ENCODE results near the gene SPATA6L.

The SPATA6L gene, protein sequence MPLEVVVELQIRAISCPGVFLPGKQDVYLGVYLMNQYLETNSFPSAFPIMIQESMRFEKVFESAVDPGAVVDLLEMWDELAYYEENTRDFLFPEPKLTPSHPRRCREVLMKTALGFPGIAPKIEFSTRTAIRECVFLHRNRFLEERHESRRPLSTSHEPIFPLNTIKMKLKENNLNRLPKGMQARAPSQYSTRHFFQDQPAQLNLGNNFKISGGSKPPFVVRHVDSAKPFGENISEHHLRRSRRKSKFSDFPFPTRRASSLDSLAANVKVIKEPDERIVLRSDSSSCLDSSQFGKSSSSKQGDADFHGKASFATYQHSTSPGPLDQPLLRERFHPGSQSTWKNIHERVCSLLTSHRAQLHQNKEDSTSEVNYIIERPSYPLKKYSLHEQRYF

DNA sequence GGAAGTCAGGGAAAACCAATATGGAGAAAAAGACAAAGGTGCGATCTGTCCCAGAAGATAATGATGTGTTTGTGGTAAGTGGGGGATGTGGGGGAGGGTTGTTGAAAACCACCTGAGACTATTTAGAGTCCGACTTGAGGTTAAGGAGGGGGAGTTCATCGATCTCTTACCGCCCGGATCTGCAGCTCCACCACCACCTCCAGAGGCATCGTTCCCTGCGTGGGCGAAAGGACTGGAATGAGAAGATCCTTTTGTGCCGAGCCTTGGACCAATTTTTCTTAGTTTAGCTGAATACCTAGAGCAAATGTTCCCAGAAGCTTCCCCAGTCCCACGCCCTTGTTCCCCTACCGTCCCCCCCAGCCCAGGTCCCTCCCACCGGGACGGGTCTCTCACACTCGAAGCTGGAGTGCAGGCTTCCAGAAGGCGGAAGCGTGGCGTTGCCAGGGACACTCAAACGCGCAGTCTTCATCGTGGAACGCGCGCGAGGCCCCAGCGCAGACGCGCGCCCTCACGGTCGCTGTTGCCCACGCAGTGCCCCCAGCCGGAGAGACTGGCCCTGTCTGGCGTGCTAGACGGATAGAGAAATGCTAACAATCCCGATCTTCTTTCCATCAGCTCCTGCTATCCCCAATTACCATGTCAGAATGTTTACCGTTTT, at the start of gene SPATA6L:
TSS of gene SPATA6L (minus strand) at position 439 of the 658 bp plus-strand sequence. CDS start at position 209, 230 bp downstream.
- DNase-seq, result no peak

DNA sequence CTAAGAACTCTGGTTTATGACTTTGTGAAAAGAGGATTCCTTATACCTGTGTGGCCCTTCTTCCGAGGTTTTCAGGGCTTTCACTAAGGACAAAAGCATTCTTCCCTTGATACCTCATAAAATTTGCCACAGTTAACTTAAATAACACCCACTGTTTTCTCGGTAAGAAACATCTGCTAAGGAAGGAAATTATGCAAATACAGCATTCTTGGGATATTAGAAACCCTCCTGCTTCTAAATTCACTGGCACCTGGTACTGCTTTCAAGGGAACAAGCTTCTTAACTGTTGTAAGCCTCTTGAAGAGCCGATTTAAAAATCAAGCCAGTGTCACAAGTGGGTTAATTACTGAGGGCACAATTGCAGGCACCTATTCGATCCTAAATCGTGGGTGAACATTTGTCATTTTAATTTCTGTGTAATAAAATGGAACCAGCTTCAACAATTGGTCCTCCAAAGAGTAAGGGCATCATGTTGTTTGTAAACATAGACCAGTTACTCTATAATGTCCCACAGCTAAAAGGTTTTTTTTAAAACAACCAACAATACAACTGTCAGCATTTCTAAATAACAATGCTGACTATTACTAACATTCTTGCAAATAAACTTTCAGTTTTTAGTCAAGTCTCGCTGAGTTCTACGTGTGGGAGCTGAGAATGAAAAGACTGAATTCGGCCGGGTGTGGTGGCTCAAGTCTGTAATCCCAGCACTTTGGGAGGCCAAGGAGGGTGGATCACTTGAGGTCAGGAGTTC, 48.2 kb upstream of the SPATA6L start:
- DNase-seq, result no peak

DNA sequence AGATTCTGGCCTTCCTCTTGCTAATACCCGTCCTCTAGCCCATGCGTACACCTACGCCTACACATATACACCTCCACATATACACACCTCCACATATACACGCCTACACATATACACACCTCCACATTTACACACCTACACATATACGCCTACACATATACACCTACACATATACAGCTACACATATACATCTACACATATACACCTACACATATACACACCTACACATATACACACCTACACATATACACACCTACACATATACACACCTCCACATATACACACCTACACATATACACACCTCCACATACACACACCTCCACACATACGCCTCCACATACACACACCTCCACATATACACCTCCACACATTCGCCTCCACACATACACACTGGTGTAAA, 47.6 kb upstream of the SPATA6L start:
- DNase-seq, result no peak

DNA sequence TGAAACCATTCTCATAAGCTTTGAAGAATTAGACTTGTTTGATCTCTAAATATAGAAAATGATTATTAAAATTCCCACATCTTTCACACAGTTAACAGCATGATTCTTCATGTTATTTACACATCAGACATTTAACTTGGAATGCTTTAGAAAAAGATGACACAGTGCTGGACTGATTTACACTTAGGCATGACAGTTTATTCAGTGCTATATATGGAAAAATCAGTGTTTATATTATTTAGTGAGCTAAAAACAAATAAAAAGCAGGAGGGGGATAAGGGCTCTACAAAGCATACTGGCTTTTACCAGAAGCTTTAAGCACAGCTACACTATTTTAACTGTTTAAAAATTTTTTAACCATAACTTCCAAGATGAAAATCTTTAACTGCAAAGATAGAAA, 43.1 kb upstream of the SPATA6L start:
- DNase-seq, result no peak

DNA sequence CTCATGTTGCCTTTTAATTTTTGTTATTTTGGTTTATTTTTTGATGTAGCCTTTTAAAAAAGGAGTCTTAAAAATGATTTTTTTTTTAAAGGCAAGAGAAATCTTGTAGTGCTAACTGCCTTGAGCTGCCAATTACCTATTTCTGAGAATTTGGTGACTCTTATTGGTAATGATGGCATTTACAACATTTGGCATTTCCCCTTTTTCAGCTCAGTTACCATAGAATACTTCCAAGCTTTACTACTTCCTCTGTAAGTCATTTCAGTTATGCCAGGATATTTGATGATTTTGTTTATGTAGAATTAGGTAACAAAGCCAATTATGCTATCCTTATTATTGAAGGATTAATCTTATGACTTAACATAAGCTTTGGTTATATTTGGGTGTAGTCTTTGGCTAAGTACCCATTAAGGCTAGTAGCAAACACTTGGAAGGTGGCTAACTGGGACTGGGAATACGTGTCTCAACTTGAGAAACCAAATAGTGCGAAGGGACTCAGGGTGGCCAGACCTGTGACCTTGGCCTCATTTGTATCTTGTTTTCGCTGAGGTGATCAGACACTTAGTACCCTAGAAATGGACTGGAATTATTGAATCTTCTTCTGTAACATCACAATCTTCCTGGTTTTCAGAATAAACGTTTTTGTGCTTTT, 40.8 kb upstream of the SPATA6L start:
- no peak for DNase-seq

DNA sequence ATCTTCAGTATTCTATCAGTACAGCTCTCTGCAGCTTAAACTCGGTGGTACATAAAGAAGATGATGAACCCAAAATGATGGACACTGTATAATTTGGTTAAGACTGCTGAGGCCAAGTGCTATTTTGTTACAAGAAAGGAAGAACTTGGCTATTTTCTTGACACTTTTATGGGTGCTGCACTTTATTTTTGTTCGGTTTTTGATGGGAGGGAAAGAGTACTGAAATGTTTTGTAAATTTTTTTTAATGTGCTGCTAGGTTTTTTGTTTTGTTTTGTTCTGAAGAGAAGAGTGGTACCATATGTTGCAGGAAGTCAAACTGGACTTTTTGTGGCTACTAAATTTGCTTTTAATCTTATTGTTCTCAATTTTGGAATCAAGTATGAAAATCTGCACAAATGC, 39.7 kb upstream of the SPATA6L start:
- DNase-seq, result no peak

DNA sequence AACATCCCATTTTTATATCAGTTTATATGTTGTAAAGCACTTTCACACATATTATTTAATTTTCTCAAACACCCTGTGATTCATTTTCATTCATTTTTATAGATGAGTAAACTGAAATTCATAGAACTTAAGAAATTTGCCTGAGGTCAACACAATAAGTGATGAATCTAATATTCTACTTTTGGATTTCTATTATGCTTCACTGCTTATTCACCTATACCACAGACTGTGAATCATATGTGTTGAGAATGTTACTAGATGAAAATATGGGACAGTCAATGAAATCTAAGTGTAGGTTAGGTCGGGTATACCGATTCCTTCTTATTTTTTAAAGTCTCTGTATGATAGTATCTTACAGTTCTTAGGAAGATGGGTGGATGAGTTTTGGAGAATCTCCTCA, 37.8 kb upstream of the SPATA6L start:
- no peak for DNase-seq

DNA sequence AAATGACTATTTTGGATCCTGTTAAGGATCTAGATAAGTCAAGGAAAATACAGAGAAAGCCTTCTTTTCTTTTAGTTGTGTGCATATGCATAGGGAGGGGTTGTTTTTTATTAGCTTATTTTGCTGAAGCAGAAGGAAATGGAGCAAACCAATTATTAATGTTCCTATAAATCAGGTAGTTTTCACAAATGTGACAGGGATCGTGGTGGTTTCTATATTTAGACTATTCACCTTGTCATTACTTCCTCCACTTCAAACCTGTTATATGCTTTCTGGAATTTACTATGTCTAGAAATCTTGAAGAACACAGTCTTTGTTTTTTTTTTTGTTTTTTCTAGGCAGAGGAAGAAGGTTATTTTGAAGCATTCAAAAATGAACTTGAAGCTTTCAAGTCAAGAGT, 35.2 kb upstream of the SPATA6L start:
- DNase-seq, result no peak

DNA sequence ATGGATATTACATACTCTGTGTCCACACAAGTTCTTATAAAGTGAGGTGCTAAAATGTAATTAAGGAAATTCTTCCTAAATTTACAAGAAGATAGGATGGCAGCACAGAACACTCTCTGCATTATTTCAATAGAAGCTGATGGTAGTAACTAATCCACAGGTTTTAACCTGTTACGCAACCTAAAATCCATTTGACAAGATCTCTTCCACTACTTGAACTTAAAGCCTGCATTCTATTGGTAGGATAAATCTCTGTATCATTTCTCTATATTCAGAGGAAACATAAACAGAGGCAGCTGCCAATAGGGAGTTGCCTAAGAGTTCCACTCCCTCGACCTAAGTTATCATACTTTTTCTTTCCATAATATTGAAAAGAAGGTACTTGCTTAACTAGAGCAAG, 34.7 kb upstream of the SPATA6L start:
- no peak for DNase-seq

DNA sequence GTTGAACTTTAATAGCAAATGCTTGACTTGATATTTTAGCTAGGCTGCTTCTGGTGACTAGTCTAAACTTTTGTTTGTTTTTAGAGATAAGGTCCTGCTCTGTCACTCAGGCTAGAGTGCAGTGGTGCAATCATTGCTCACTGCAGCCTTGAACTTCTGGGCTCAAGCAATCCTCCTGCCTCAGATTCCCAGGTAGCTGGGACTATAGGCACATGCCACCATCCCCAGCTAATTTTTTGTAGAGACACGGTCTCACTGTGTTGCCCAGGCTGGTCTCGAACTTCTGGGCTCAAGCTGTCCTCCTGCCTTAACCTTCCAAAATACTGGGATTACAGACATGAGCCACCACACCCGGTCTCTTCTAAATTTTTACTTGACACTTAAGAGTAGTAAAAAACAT, 33.8 kb upstream of the SPATA6L start:
- DNase-seq, result no peak

DNA sequence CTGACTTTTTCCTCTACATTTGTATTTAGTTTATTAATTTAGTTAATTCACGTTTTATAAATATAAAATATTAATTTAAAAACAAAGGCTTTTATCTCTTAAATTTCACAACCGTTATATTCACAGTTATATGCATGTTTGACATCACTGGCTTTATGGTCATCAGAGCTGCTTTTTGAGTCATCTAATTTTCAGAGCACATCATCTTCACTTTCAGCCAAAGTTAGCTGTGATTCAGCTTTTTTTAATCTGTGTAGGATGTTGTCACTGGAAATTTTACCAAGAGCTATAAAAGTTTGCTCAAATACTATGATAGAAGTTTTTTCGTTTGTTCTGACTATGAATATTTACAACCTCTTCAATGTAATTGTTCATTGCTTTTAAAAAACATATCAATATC, 25.5 kb upstream of the SPATA6L start:
- DNase-seq, result no peak

DNA sequence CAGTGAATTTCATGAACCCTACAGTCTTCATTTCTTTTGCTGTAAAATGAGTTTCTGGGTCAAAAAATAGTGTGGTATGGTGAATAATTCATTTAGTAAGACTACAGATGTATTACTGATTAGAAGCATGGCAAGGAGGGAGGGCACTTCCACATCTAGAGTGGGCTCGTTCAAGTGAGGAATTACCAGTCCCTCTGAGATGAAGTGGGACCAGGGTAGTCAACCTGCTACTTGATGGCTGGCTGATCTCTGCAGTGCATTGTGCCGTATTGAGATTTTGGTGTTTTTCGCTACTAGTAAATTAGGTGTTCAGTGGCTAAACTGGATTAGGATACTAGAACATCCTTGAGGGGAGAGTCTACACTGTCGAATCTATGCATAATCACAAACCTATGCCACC, 23.9 kb upstream of the SPATA6L start:
- no peak for DNase-seq

DNA sequence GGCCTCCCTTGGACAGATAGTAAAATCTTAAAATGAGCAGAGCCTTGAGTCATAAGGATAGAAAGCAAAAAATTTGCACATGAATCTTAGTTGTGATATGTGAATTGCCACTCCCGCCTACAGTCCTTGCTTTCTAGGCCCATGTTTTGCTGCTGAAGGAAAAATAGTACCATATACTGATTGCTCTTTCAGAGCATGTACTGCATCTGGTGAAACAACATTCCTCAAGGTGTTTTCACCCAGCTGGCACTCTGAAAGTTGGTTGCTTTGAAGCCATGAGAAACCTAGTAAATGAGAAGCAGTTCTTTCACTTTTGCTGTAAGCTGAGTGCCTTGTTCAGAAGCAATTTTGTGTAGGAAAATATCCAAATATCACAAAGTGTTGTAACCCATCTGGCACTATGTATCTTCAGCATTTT, 23.4 kb upstream of the SPATA6L start:
- DNase-seq, result no peak

DNA sequence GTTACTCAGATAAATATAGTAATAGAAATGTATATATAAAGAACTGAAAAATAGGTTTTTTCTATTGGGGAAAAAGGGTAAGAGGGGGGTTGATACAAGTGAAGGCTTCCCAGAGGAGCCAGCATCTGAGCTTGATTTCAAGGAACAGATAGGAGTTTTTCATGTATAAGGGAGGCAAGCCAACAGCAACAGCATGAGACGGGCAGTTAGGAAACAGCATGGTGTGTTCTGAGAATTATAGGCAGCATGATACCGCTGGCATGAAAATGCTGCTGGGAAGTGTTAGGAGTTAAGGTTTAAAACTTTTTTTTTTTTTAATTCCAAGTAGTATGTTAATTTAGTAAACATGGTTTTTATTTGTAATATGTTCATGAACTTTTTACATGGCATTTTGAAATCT, 22.7 kb upstream of the SPATA6L start:
- no peak for DNase-seq

DNA sequence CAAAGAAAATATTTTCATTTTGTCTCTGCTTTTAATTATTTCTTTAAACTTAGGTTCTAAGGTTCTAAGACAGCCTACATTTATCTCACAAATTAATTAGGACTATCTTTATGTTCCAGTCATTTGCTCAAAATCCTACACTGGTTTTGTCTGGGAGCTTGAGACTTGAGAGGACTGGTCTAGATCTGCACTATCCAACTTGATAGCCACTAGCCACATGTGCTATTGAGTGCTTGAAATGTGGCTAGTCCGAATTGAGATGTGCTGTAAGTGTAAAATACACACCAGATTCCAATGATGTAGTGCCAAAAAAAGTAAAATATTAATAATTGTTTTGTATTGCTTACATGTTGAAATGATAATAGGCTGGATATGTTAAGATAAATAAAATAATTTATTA, 20.3 kb upstream of the SPATA6L start:
- no peak for DNase-seq

DNA sequence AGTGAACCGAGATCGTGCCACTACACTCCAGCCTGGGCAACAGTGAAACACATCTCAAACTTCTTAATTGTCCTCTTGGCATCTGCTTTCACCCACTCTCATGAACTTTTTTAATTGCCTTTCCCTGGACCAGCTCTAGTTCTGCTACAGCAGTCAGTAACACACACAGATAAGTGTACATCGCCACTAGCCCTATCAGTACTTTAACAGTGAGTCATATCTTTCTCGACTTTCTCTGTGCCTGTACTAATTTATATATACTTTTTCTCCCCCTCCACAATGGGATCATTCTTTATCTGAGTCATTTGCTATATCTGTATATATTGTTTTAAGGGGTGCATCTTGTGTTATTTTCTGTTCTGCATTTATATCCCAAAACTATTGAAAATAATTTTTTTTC, 19.8 kb upstream of the SPATA6L start:
- no peak for DNase-seq

DNA sequence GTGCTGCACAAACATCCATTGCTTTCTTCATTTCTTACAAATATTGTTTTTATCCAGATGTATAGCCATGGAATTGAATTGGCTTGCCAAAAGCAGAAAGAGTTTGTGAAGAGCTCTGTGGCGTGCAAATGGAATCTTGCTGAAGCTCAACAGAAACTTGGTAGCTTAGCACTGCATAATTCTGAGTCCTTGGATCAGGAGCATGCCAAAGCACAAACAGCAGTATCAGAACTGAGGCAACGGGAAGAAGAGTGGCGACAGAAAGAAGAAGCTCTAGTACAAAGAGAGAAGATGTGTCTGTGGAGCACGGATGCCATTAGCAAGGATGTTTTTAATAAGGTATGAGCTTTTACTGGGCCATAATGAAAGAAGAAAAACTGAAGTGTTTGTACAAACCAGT, 18.5 kb upstream of the SPATA6L start:
- no peak for DNase-seq

DNA sequence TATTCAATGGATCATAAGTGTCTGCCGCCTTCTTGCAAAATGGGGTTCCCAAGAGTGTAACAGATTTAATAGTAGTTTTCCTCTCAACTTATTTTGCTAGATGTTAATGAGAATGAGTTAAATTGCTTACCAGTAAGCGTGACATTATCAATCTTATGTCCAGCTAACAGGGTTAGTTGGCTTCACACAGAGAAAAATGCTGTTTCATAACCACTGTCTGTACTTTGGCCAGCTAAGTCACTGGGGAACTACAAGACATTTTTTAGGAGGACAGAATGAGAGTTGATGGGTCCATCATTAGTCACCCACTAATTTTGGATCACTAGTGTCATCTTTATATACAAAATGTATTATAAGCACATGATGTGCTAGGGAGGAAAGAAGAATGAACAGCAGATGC, 14.5 kb upstream of the SPATA6L start:
- no peak for DNase-seq

DNA sequence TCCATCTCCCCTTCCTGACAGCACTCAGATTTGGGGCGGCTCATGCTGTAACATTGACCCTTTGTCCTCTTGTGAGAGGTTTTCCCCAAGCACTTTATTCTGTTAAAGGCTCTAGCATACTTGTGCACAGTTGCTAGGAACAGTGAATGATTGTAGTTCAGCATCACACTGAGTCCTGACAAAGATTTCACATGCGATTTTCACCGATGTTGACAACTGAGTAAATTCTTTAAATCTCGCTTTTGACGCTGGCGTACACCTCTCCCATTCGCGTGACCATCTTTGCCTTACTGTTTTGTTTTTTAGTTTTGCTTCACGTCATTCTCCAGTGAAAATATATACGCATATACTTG, 13.9 kb upstream of the SPATA6L start:
- DNase-seq, result no peak

DNA sequence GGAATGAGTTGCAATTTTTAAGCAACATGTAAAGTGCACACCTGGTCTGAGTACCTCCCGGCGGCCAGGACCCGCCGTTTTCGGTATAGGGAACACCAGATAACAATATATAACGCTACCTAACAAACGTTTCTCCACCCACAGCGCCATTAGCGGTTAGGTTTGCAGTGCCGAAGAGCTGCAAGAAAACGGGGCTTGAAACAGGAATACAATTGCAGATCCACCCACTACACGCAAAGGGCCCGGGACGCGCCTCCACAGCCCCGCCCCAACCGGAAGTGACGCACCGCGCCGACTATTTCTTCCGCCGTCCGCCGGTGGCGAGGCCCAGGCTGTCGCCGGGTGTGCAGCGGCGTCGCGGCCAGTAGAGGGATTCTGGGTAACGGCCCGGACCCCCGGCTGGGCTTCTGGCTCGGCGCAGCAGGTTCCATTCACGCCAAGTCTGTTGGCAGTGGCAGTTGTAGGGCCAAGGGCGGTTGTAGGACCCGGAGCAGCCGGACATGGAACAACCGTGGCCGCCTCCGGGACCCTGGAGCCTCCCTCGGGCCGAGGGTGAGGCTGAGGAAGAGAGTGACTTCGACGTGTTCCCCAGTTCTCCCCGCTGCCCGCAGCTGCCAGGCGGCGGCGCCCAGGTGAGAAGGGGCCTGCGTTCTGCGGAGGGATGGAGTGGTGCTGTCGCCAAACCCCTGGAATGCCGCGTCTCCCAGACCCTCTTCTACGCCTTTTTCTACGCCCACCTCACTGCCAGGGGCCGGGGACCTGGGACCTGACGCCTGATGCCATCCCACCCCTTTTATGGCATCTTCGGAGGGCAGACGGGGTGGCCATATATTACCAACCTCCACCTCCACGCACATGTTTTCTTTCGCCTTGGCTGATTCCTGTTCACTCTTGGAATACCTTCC, 13.2 kb upstream of the SPATA6L start, which contains the start of gene CDC37L1:
TSS of gene CDC37L1 (plus strand) at position 302 of the 905 bp plus-strand sequence. CDS start at position 501, 199 bp downstream.
- DNase-seq, result peak; percentile 42

DNA sequence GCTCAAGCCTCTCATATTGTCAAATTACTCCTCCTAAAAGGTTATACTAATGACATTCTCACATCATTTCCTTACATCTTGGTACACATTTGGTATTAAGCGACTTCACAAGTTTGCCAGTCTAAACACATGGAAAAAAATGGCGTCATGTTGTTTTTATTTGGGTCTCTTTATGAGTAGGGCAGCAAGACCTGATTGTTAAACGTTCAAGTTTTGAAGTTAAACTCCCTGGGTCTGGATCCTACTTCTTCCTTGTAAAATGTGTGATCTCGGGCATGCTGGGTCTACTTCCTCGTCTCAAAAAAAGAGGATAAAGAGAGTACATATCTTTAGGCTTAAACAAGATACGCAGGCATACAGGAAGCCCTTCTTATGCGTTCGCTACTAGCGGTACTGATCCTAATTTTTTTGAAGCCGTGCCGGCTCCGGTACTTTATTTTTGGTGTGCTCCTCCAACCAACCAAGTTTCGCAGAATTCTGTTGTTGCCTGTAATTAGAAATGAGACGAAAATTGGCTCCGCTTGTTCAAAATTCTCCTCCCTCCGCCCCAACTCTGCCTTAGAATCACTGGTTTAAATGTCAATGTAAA, 12.5 kb upstream of the SPATA6L start:
- no peak for DNase-seq

DNA sequence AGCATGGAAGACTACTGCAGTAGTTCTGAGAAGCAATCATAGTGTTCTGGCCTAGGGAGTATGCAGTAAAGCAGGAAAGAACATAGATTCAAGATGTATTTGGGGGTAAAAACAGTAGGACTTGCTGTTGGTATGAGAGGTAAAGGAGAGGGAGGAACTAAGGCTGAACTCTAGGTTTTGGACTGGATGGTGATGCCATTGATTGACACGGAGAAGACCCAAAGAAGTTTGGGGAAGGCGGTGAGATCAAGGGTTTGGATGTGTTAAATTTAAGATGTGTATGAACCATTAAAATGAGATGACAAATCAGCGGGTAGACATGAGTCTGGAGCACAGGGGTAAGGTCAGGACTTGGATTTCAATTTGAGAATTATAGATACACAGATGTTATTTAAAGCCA, 11.1 kb upstream of the SPATA6L start:
- no peak for DNase-seq

All from NCI-H1417 treated with DMSO at 0.1 percent for 48 hours (cell line).